ENCODE data around the gene TMEM236.
"Not testable (repeated sequence)": the region's sequence is repeated elsewhere in the genome, so short reads cannot be mapped to it uniquely, and the experiment has no call there.

Gene TMEM236

GRCh38 chr10:17751781-17752445 is at the start of gene TMEM236:
Gene TMEM236, plus strand, starts transcription at chr10:17752201. Its CDS starts 95 bp downstream, at chr10:17752296.
- H3K9me3 Mint-ChIP-seq (ENCODE audit: low read depth): no peaks in the 10 kb centered on the region
- H3K4me3 Mint-ChIP-seq: no peak within 1 kb of the TSS
- H3K36me3 Mint-ChIP-seq: peaks cover 2% of the 10 kb centered on the region
- H3K27ac Mint-ChIP-seq: no peak within 1 kb of the TSS
- H3K27me3 Mint-ChIP-seq: no peaks in the 10 kb centered on the region
- H3K4me1 Mint-ChIP-seq (ENCODE audit: low read depth): no peaks in the 10 kb centered on the region

GRCh38 chr10:17703706-17704105 is 48.3 kb upstream of the TMEM236 start:
- H3K27ac Mint-ChIP-seq: no peak overlapping the region
- no peaks in the 10 kb centered on the region for H3K4me1 Mint-ChIP-seq (ENCODE audit: low read depth)
- no peak overlapping the region for H3K4me3 Mint-ChIP-seq
- no peaks in the 10 kb centered on the region for H3K27me3 Mint-ChIP-seq
- H3K36me3 Mint-ChIP-seq: peaks cover 15% of the 10 kb centered on the region
- no peaks in the 10 kb centered on the region for H3K9me3 Mint-ChIP-seq (ENCODE audit: low read depth)

GRCh38 chr10:17708821-17709220 is 43.2 kb upstream of the TMEM236 start:
- Mint-ChIP-seq H3K27ac (no peak overlapping the region), H3K4me3 (no peak overlapping the region), H3K27me3 (no peaks in the 10 kb centered on the region), H3K4me1 (ENCODE audit: low read depth) (no peaks in the 10 kb centered on the region), H3K9me3 (ENCODE audit: low read depth) (no peaks in the 10 kb centered on the region), H3K36me3 (peaks cover 18% of the 10 kb centered on the region)

GRCh38 chr10:17709492-17709891 is 42.5 kb upstream of the TMEM236 start:
- Mint-ChIP-seq H3K4me1 (ENCODE audit: low read depth) (no peaks in the 10 kb centered on the region), H3K27me3 (no peaks in the 10 kb centered on the region), H3K36me3 (peaks cover 21% of the 10 kb centered on the region), H3K4me3 (no peak overlapping the region), H3K9me3 (ENCODE audit: low read depth) (no peaks in the 10 kb centered on the region), H3K27ac (no peak overlapping the region)

- no peaks in the 10 kb centered on the region for H3K4me1 Mint-ChIP-seq (ENCODE audit: low read depth)
- no peaks in the 10 kb centered on the region for H3K27me3 Mint-ChIP-seq
- no peak overlapping the region for H3K27ac Mint-ChIP-seq
- peaks cover 27% of the 10 kb centered on the region for H3K36me3 Mint-ChIP-seq
- H3K4me3 Mint-ChIP-seq: no peak overlapping the region
- no peaks in the 10 kb centered on the region for H3K9me3 Mint-ChIP-seq (ENCODE audit: low read depth)
Observed at GRCh38 chr10:17710181-17710580, 41.8 kb upstream of the TMEM236 start.

GRCh38 chr10:17712053-17712452 is 39.9 kb upstream of the TMEM236 start:
- Mint-ChIP-seq H3K27me3 (no peaks in the 10 kb centered on the region), H3K9me3 (ENCODE audit: low read depth) (no peaks in the 10 kb centered on the region), H3K27ac (no peak overlapping the region), H3K36me3 (peaks cover 34% of the 10 kb centered on the region), H3K4me1 (ENCODE audit: low read depth) (no peaks in the 10 kb centered on the region), H3K4me3 (no peak overlapping the region)

GRCh38 chr10:17712717-17713471 is 39.1 kb upstream of the TMEM236 start:
- Mint-ChIP-seq H3K9me3 (ENCODE audit: low read depth) (no peaks in the 10 kb centered on the region), H3K4me1 (ENCODE audit: low read depth) (no peaks in the 10 kb centered on the region), H3K36me3 (peaks cover 38% of the 10 kb centered on the region), H3K4me3 (no peak overlapping the region), H3K27ac (peak overlapping the region; percentile 46), H3K27me3 (no peaks in the 10 kb centered on the region)

GRCh38 chr10:17713758-17714157 is 38.2 kb upstream of the TMEM236 start:
- H3K9me3 Mint-ChIP-seq (ENCODE audit: low read depth): no peaks in the 10 kb centered on the region
- H3K4me1 Mint-ChIP-seq (ENCODE audit: low read depth): no peaks in the 10 kb centered on the region
- H3K36me3 Mint-ChIP-seq: peaks cover 38% of the 10 kb centered on the region
- H3K27me3 Mint-ChIP-seq: no peaks in the 10 kb centered on the region
- H3K4me3 Mint-ChIP-seq: no peak overlapping the region
- no peak overlapping the region for H3K27ac Mint-ChIP-seq

- no peaks in the 10 kb centered on the region for H3K4me1 Mint-ChIP-seq (ENCODE audit: low read depth)
- H3K36me3 Mint-ChIP-seq: peaks cover 38% of the 10 kb centered on the region
- no peaks in the 10 kb centered on the region for H3K9me3 Mint-ChIP-seq (ENCODE audit: low read depth)
- H3K27ac Mint-ChIP-seq: no peak overlapping the region
- no peak overlapping the region for H3K4me3 Mint-ChIP-seq
- H3K27me3 Mint-ChIP-seq: no peaks in the 10 kb centered on the region
Observed at GRCh38 chr10:17716161-17716560, 35.8 kb upstream of the TMEM236 start.

GRCh38 chr10:17722317-17723014 is 29.5 kb upstream of the TMEM236 start:
- not testable (repeated sequence) for H3K4me3 Mint-ChIP-seq; H3K9me3 Mint-ChIP-seq (ENCODE audit: low read depth); H3K4me1 Mint-ChIP-seq (ENCODE audit: low read depth); H3K36me3 Mint-ChIP-seq; H3K27ac Mint-ChIP-seq; H3K27me3 Mint-ChIP-seq

GRCh38 chr10:17725703-17726102 is 26.3 kb upstream of the TMEM236 start:
- H3K27me3 Mint-ChIP-seq: no peaks in the 10 kb centered on the region
- H3K4me3 Mint-ChIP-seq: no peak overlapping the region
- H3K27ac Mint-ChIP-seq: no peak overlapping the region
- H3K9me3 Mint-ChIP-seq (ENCODE audit: low read depth): no peaks in the 10 kb centered on the region
- peaks cover 7% of the 10 kb centered on the region for H3K36me3 Mint-ChIP-seq
- H3K4me1 Mint-ChIP-seq (ENCODE audit: low read depth): no peaks in the 10 kb centered on the region

GRCh38 chr10:17729630-17730029 is 22.4 kb upstream of the TMEM236 start:
- Mint-ChIP-seq H3K27me3 (no peaks in the 10 kb centered on the region), H3K9me3 (ENCODE audit: low read depth) (no peaks in the 10 kb centered on the region), H3K36me3 (no peaks in the 10 kb centered on the region), H3K4me3 (no peak overlapping the region), H3K27ac (no peak overlapping the region), H3K4me1 (ENCODE audit: low read depth) (no peaks in the 10 kb centered on the region)

- no peak overlapping the region for H3K4me3 Mint-ChIP-seq
- no peaks in the 10 kb centered on the region for H3K36me3 Mint-ChIP-seq
- H3K27me3 Mint-ChIP-seq: no peaks in the 10 kb centered on the region
- no peak overlapping the region for H3K27ac Mint-ChIP-seq
- no peaks in the 10 kb centered on the region for H3K9me3 Mint-ChIP-seq (ENCODE audit: low read depth)
- H3K4me1 Mint-ChIP-seq (ENCODE audit: low read depth): no peaks in the 10 kb centered on the region
Observed at GRCh38 chr10:17730667-17731066, 21.3 kb upstream of the TMEM236 start.

- H3K4me1 Mint-ChIP-seq (ENCODE audit: low read depth): no peaks in the 10 kb centered on the region
- H3K36me3 Mint-ChIP-seq: no peaks in the 10 kb centered on the region
- H3K9me3 Mint-ChIP-seq (ENCODE audit: low read depth): no peaks in the 10 kb centered on the region
- H3K27ac Mint-ChIP-seq: no peak overlapping the region
- H3K27me3 Mint-ChIP-seq: no peaks in the 10 kb centered on the region
- no peak overlapping the region for H3K4me3 Mint-ChIP-seq
Observed at GRCh38 chr10:17731331-17732020, 20.5 kb upstream of the TMEM236 start.

GRCh38 chr10:17733620-17734019 is 18.4 kb upstream of the TMEM236 start:
- no peaks in the 10 kb centered on the region for H3K9me3 Mint-ChIP-seq (ENCODE audit: low read depth)
- H3K4me3 Mint-ChIP-seq: no peak overlapping the region
- peaks cover 1% of the 10 kb centered on the region for H3K4me1 Mint-ChIP-seq (ENCODE audit: low read depth)
- H3K36me3 Mint-ChIP-seq: no peaks in the 10 kb centered on the region
- no peaks in the 10 kb centered on the region for H3K27me3 Mint-ChIP-seq
- no peak overlapping the region for H3K27ac Mint-ChIP-seq

Measured in activated naive CD8-positive, alpha-beta T cell (primary cell).